NCI-H2196 treated with DMSO at 0.1 percent for 48 hours (cell line): Measurements from ENCODE around the gene MICOS13.

ENCODE experiments used
- DNase-seq: peaks from one replicate; lab custom pipeline; 2025; ENCODE audit not compliant: unreplicated experiment; lab: John Stamatoyannopoulos, UW

Gene MICOS13

GRCh38 chr19:5687360-5688198 lies 7.3 kb upstream of the MICOS13 start:
- no peak for DNase-seq

- DNase-seq, result peak; percentile 92
Observed at GRCh38 chr19:5686647-5687359, 6.5 kb upstream of the MICOS13 start.

GRCh38 chr19:5686326-5686646 lies 6.0 kb upstream of the MICOS13 start:
- no peak for DNase-seq

DNA sequence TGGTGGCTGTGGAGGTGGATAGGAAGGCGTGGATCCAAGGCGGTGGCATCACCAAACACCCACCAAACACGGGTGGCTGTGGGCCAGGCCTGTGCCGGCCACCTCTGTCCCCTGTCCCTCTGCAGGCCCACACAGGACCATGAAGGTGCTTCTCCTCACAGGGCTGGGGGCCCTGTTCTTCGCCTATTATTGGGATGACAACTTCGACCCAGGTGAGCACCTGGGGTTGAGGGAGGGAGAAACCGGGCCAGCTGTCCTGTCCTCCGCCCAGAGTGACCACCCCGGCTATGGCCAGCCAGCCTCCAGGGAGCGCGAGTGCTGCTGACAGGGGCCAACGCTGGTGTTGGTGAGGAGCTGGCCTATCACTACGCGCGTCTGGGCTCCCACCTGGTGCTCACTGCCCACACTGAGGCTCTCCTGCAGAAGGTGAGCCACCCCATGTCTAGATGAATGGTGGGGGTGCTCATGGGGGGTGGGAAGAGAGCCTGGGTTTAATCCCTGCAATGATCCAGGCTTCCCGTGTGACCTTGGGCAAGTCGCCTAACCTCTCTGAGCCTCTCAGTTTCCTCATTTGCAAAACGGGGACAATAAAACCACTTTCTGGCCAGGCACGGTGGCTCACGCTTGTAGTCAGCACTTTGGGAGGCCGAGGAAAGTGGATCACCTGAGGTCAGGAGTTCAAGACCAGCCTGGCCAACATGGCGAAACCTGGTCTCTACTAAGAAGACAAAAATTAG lies 4.5 kb upstream of the MICOS13 start:
- no peak for DNase-seq

- no peak for DNase-seq
Observed at GRCh38 chr19:5683177-5683886, 3.0 kb upstream of the MICOS13 start.

- no peak for DNase-seq
Observed at GRCh38 chr19:5682107-5682482, 1.8 kb upstream of the MICOS13 start.

DNA sequence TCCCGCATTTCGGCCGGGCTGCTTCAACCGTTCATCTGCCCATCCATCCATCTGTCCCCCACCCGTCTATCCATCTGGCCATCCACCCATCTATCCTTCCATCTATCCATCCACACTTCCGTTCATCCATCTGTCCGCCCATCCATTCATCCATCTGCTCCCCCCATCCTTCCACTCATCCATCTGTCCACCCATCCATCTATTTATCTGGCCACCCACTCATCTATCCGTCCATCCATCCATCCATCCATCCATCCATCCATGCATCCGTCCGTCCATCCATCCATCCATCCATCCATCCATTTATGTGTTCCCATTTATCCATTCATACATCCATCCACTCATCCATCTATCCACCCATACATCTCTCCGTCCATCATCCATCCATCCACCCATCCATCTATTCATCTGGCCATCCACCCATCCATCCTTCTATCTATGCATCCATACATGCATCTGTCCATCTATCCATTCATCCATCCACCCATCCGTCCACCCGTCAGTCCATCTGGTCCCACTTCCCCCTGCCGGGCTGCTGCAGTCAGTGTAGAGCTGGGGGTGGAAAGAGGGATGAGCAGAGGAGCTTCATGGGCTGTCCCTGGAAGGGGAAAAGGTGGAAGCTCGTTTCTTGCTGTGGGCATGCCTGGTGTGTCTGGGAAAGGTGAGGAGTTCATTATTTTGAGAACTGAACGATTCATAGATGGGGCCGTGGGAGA lies 1.2 kb upstream of the MICOS13 start:
- no peak for DNase-seq

GRCh38 chr19:5680084-5680436 lies 256 bp downstream of the MICOS13 start:
- DNase-seq, result no peak

DNA sequence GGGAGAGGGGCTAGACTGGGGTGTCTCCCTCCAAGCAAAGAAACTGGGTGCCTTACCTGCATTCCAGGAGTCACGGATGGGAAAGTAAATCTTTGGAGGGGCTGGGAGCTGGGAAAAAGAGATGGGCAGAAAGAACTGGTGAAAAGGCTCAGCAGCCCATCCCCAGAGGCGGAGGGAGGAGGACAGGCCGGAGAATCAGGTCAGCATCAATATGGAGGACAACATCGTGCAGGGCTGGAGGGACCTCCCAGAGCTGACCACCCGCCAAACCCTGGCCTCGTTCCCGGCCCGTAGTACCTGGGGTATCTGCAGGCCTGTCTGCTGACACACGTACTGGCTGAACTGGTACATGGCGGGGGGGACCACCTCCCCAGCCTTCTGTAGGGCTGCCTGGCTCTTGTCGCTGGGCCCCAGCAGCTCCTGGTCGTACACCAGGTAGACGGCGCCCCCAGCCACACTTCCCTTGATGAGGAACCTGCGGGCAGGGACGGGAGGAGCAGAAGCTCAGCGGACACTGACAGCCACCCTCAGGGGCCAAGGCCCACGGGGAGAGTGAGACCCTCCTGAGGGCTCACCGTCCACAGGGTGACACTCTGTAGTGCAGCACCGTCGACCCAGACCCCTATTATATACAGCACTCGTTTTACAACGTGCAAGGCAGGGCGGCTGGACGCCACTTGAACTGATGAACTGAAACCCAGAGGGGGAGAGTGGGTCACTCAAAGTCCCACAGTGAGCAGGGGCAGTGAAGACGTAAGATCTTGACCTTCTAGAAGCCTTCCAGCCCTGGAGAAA lies 830 bp downstream of the MICOS13 start:
- DNase-seq, result no peak

DNA sequence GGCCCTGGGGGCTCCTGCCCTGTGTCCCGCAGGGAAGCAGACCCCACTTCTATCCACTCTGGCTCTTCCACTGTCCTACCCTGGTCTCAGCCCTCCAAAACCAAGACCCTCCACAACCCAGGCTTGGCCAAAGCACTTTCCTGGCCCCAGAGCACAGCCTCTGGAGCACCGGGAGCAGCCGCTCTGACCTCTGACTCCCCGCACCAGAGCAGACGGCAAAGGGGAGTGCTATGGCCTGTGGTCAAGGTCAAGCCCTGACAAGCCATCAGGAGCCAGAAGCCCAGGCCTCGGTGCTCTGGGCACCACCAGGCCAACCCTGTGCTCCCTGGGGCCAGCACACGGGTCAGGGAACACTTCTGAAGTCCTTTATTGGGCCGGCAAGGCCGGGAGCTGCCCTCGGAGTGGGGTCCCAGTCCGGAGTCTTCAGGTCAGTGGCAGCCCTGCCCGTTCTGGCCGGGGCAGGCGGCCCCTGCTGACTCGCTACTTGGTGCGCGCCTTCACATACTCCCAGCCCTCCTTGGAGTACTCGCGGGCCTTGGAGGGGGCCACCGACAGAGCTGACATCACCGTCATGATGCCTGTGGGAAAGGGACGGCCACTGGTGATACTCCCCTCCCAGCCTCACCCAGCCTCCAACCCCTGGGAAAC lies 2.1 kb downstream of the MICOS13 start:
- no peak for DNase-seq

- no peak for DNase-seq
Observed at GRCh38 chr19:5677580-5677979, 2.7 kb downstream of the MICOS13 start.

DNA sequence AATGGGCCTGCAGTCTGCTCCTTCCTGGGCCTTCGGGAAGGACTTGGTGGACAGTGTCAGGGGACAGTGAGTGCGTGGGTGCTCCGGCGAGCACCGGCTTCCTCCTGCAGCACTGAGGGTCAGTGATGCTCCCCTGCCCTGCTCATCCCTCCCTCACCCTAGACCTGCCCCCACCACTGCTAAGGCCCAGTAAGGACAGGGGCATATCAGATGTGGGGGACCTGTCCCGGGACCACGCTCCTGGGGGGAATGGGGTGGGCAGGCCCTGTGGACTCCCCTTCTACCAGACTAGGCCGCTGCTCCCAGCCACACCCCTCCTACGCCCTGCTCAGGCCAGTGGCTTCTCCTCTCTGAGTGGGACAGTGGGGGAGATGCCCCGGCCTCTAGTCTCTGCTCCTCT lies 3.2 kb downstream of the MICOS13 start:
- no peak for DNase-seq

GRCh38 chr19:5676772-5677105 lies 3.6 kb downstream of the MICOS13 start:
- DNase-seq, result no peak

- DNase-seq, result no peak
Observed at GRCh38 chr19:5676105-5676771, 4.1 kb downstream of the MICOS13 start.

DNA sequence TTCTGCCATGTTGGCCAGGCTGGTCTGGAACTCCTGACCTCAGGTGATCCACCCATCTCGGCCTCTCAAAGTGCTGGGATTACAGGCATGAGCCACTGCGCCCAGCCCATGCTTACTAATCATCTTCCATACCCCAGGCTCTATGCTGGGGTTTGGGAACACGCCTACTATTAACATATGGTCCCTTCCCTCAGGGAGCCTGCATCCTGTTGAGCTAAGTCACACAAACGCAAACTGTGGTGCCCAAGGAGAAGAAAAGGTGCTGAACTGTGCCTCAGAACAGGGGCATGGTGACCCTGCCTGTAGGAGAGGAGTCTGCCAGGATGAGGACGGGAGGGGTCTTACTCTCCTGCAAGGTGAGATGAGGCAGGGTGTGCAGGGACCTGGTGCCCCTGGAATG lies 5.6 kb downstream of the MICOS13 start:
- no peak for DNase-seq

GRCh38 chr19:5673752-5674151 lies 6.6 kb downstream of the MICOS13 start:
- DNase-seq, result no peak

DNA sequence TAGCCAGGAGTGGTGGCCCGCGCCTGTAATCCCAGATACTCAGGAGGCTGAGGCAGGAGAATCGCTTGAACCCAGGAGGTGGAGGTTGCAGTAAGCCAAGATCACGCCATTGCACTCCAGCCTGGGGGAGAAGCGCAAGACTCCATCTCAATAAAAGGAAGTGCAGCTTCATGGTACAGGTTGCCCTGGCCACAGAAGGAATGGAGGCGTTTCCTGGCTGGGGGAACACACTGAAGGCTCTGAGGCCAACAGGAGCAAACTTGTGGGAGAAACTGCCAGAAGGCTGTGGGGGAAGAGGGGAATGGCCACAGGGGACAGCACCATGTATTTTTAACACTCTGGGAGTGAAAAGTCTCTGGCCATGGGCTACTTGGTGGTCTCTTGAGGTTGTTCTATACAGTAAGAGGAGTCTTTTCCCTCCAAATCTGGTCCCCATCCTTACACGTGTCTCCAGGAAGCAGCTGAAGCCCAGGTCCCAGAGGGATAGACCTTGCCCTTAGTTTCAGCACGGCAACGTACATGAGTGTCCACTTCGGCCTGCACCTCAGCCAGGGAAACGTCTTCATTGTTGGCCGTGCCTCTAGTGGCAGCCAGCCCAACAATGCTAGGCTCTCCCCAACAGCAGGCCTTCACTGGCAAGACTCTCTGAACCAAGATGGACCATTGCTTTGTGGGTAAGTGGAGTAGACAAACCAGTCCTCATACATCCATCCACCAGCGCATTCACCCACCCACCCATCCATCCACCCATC lies 7.4 kb downstream of the MICOS13 start:
- DNase-seq, result no peak

GRCh38 chr19:5671600-5671999 lies 8.7 kb downstream of the MICOS13 start:
- DNase-seq, result no peak
